Esophagus muscularis mucosa (tissue), 4 donors: ENCODE results near the gene TRIM45. TPM values are rescaled to one million over a fixed set of nuclear protein-coding genes. Genes with fewer than 3 reads are reported as not detected.

Experiments
- DNase-seq: peaks from one replicate; pipeline ENCODE4 v3.0.0-alpha.2; 2017; ENCODE audit errors: extremely low spot score
- H3K27ac ChIP-seq, 4 donors: fragments of 200-600 bp; sonication (generic); replicated peaks in 1 of 4; 1 replicate in 3 of 4; 2 replicates in 1 of 4; pipeline ENCODE4 v1.5.1; 2016 to 2019; ENCODE audit warnings: mild to moderate bottlenecking in 1 of 4
- H3K27me3 ChIP-seq, 4 donors: fragments of 200-600 bp; sonication (generic); one replicate each; pipeline versions ENCODE4 v1.5.1 to v1.6.0; 2016 to 2019
- H3K36me3 ChIP-seq, 4 donors: fragments of 200-600 bp; sonication (generic); one replicate each; pipeline ENCODE4 v1.5.1; 2016 to 2019
- H3K4me1 ChIP-seq, 4 donors: fragments of 200-600 bp; sonication (generic); one replicate each; pipeline ENCODE4 v1.5.1; 2016 to 2019
- H3K4me3 ChIP-seq, 4 donors: fragments of 200-600 bp; sonication (generic); 1 replicate in 2 of 4; 2 replicates in 2 of 4; pipeline ENCODE4 v1.5.1; 2016 to 2019; ENCODE audit warnings: mild to moderate bottlenecking in 4 of 4, moderate library complexity in 1 of 4
- H3K9me3 ChIP-seq, 4 donors: fragments of 200-600 bp; sonication (generic); 1 replicate in 3 of 4; 2 replicates in 1 of 4; pipeline ENCODE4 v1.5.1; 2016 to 2019
- EP300 ChIP-seq: sonication (generic); formaldehyde crosslinking; IDR thresholded peaks from one replicate; pipeline ENCODE4 v1.6.1; 2017; ENCODE audit warnings: antibody characterized with exemption
- POLR2A ChIP-seq: fragments of 450-650 bp; IDR thresholded peaks from one replicate; pipeline ENCODE4 v1.6.1; 2017; ENCODE audit warnings: antibody characterized with exemption, moderate library complexity, mild to moderate bottlenecking, low read depth
- POLR2AphosphoS5 ChIP-seq, 2 donors: sonication (generic); formaldehyde crosslinking; IDR thresholded peaks; one replicate each; pipeline ENCODE4 v1.6.1; 2017; ENCODE audit warnings: antibody characterized with exemption in 2 of 2
- WGBS: methylation state at CpG from one replicate; pipeline ENCODE4 v1.1.5; 2018; 5-methylcytosine and 5-hydroxymethylcytosine counted together
- intact Hi-C: fragments of 100-400 bp; cut with DNase I; formaldehyde crosslinking; loops from one replicate; pipeline ENCODE4 v1.15.1; 2023
- total RNA-seq, 4 donors: library from RNA; depleted of rRNA; stranded (reverse); fragments of >200 nt; gene quantifications; one replicate each; pipeline versions ENCODE4 v1.1.0 to v1.2.1, GENCODE V29; 2016
- TF ChIP-seq, protein P1 (sequence below), 3 experiments: fragments of 200-600 bp in 2 of 3; fragments of 450-650 bp in 1 of 3; sonication (generic) in 2 of 3; IDR thresholded peaks; one replicate each; pipeline ENCODE4 v1.5.1; 2017 to 2019; ENCODE audit warnings: antibody characterized with exemption in 3 of 3, mild to moderate bottlenecking in 2 of 3, moderate library complexity in 1 of 3

TRIM45 gene
- total RNA-seq, 4 donors from 2014 or later: 1.4 to 5.4 (median 3.1) TPM

DNA sequence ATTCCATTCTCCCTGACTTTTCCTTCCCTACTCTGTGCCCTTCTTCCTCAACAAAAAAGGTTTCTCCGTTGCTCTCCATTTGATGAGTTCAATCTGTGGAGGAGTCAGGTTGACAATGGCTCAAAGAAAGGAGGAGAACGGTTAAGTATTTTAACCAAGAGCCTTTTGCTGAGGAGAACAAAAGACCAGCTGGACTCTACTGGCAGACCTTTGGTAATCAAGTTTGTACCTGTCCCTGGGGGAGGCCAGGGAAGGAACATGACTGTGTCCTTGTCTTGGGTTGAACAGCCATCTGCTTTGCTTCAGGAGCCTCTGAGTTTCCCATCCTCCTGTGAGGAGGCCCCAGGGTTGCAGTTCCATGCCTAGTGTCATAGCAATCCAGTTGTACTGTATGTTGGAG, 31.6 kb downstream of the TRIM45 start:
- peaks cover 7 to 24% (median 14%) of the 10 kb centered on the region in 4 donors for H3K4me1 ChIP-seq
- WGBS: 90% methylated on average over 2 of the region's 2 CpGs
- H3K4me3 ChIP-seq: no peak overlapping the region
- intact Hi-C loops: no loop called here
- no peaks in the 10 kb centered on the region for H3K9me3 ChIP-seq
- TF ChIP-seq EP300 (no peak), POLR2AphosphoS5 (IDR thresholded peaks at IDR 0.05) (no peak), POLR2A (no peak)
- TF ChIP-seq, protein P1, sequence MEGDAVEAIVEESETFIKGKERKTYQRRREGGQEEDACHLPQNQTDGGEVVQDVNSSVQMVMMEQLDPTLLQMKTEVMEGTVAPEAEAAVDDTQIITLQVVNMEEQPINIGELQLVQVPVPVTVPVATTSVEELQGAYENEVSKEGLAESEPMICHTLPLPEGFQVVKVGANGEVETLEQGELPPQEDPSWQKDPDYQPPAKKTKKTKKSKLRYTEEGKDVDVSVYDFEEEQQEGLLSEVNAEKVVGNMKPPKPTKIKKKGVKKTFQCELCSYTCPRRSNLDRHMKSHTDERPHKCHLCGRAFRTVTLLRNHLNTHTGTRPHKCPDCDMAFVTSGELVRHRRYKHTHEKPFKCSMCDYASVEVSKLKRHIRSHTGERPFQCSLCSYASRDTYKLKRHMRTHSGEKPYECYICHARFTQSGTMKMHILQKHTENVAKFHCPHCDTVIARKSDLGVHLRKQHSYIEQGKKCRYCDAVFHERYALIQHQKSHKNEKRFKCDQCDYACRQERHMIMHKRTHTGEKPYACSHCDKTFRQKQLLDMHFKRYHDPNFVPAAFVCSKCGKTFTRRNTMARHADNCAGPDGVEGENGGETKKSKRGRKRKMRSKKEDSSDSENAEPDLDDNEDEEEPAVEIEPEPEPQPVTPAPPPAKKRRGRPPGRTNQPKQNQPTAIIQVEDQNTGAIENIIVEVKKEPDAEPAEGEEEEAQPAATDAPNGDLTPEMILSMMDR (IDR thresholded peaks at IDR 0.05): no peak
- H3K27ac ChIP-seq: no peak overlapping the region
- no peak for DNase-seq
- no peaks in the 10 kb centered on the region for H3K27me3 ChIP-seq
- H3K36me3 ChIP-seq: peaks cover 0 to 31% (median 8%) of the 10 kb centered on the region in 4 donors

GRCh38 chr1:117087686-117088085, 33.9 kb downstream of the TRIM45 start:
- 96% methylated on average over 6 of the region's 6 CpGs for WGBS
- TF ChIP-seq, protein P1 (IDR thresholded peaks at IDR 0.05): no peak
- no peak for TF ChIP-seq POLR2A
- no peak for TF ChIP-seq EP300
- TF ChIP-seq POLR2AphosphoS5 (IDR thresholded peaks at IDR 0.05): no peak
- peaks cover under 1 to 5% (median 2%) of the 10 kb centered on the region in 4 donors for H3K4me1 ChIP-seq
- H3K9me3 ChIP-seq: no peaks in the 10 kb centered on the region
- peaks cover 0 to 46% (median 14%) of the 10 kb centered on the region in 4 donors for H3K36me3 ChIP-seq
- no peak overlapping the region for H3K4me3 ChIP-seq
- H3K27me3 ChIP-seq: no peaks in the 10 kb centered on the region
- no peak for DNase-seq
- no peak overlapping the region for H3K27ac ChIP-seq
- intact Hi-C loops: no loop called here

GRCh38 chr1:117084231-117084630, 37.3 kb downstream of the TRIM45 start:
- TF ChIP-seq EP300: no peak
- no peak for TF ChIP-seq POLR2AphosphoS5 (IDR thresholded peaks at IDR 0.05)
- TF ChIP-seq, protein P1 (IDR thresholded peaks at IDR 0.05): no peak
- TF ChIP-seq POLR2A: no peak
- Histone ChIP-seq H3K36me3 (peaks cover 0 to 73% (median 31%) of the 10 kb centered on the region in 4 donors), H3K27ac (no peak overlapping the region), H3K9me3 (no peaks in the 10 kb centered on the region), H3K27me3 (no peaks in the 10 kb centered on the region), H3K4me3 (no peak overlapping the region), H3K4me1 (no peaks in the 10 kb centered on the region)
- WGBS: 95% methylated on average over 4 of the region's 6 CpGs
- no peak for DNase-seq
- intact Hi-C loops: no loop called here

DNA sequence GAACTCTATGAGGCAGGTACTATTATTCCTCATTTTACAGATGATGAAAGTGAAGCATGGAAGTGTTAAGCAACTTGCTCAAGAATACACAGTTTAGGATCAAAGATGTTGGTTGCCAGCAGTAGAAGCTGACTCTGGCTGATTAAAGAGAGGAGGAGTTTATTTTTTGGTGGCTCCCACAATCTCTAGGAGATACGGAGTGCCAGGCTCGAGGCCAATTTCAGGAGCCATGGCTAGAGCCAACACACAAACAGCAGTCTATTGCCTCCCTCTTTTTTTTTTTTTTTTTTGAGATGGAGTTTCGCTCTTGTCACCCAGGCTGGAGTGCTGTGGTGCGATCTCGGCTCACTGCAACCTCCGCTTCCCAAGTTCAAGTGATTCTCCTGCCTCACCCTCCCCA, 41.8 kb downstream of the TRIM45 start:
- H3K27me3 ChIP-seq: no peaks in the 10 kb centered on the region
- no peak for DNase-seq
- intact Hi-C loops: no loop called here
- no peak overlapping the region for H3K4me3 ChIP-seq
- H3K36me3 ChIP-seq: peaks cover 26 to 94% (median 67%) of the 10 kb centered on the region in 4 donors
- TF ChIP-seq POLR2A (no peak), POLR2AphosphoS5 (IDR thresholded peaks at IDR 0.05) (no peak), EP300 (no peak)
- TF ChIP-seq, protein P1 (IDR thresholded peaks at IDR 0.05): no peak
- 96% methylated on average over 6 of the region's 6 CpGs for WGBS
- H3K4me1 ChIP-seq: no peaks in the 10 kb centered on the region
- no peaks in the 10 kb centered on the region for H3K9me3 ChIP-seq
- no peak overlapping the region for H3K27ac ChIP-seq

- Histone ChIP-seq H3K4me1 (no peaks in the 10 kb centered on the region), H3K27ac (no peak overlapping the region), H3K27me3 (no peaks in the 10 kb centered on the region), H3K36me3 (peaks cover 31 to 79% (median 59%) of the 10 kb centered on the region in 4 donors), H3K9me3 (no peaks in the 10 kb centered on the region), H3K4me3 (no peak overlapping the region)
- 65% methylated on average over 3 of the region's 3 CpGs for WGBS
- TF ChIP-seq, protein P1 (IDR thresholded peaks at IDR 0.05): no peak
- intact Hi-C loops: no loop called here
- DNase-seq: no peak
Observed at GRCh38 chr1:117077267-117077666, 44.3 kb downstream of the TRIM45 start.
